Measurements from ENCODE around the gene G6PC1. TPM values are rescaled to one million over a fixed set of nuclear protein-coding genes. Genes with fewer than 3 reads are reported as not detected.

The G6PC1 gene
- total RNA-seq, 1 experiment from 2014 or later = 0.10 TPM

- H3K9ac ChIP-seq (ENCODE audit: low read length) = no peak overlapping the region
- H3K27ac ChIP-seq (ENCODE audit: low read depth, low read length) = no peak overlapping the region
- peak overlapping the region; percentile 33 for H3K4me2 ChIP-seq (ENCODE audit: low read length)
- POLR2A ChIA-PET = no interaction called here
- no peaks in the 10 kb centered on the region for H4K20me1 ChIP-seq (ENCODE audit: insufficient read depth)
- H2AFZ ChIP-seq (ENCODE audit: low read depth, low read length, poor library complexity, severe bottlenecking) = peak overlapping the region; percentile 24
- CTCF ChIA-PET = no interaction called here
- BruUV-seq (replicated peaks) = no TSS peak
- no peaks in the 10 kb centered on the region for H3K36me3 ChIP-seq (ENCODE audit: control insufficient read depth in 1 of 2, insufficient read depth in 2 of 2, low read length in 2 of 2)
- no peak for DNase-seq (ENCODE audit: low read depth, low spot score)
- ATAC-seq = no peak; the same call in 1 of the 2 replicates
- H3K9me2 ChIP-seq (ENCODE audit: insufficient read depth) = no peaks in the 10 kb centered on the region
- RAD21 ChIA-PET (ENCODE audit: low non-redundant PET in 1 of 2, low total read pairs in 2 of 2, uncharacterized antibody in 2 of 2, unreplicated experiment in 2 of 2) = no interaction called here
- TF ChIP-seq ZFX (IDR thresholded peaks at IDR 0.05) (no peak), SRF (IDR thresholded peaks at IDR 0.05; ENCODE audit: low read depth) (no peak), ELF1 (IDR thresholded peaks at IDR 0.05; ENCODE audit: borderline replicate concordance, low read depth) (no peak), EZH2 (IDR thresholded peaks at IDR 0.05) (no peak), JUND (IDR thresholded peaks at IDR 0.05) (no peak), FOSL1 (IDR thresholded peaks at IDR 0.05; ENCODE audit: low read depth) (no peak), RAD21 (IDR thresholded peaks at IDR 0.05; ENCODE audit: low read depth) (no peak), CBX3 (IDR thresholded peaks at IDR 0.05; ENCODE audit: low read depth) (no peak), MAX (IDR thresholded peaks at IDR 0.05) (no peak), YY1 (IDR thresholded peaks at IDR 0.05; ENCODE audit: extremely low read depth, insufficient replicate concordance, low read depth, low read length) (no peak), EGR1 (IDR thresholded peaks at IDR 0.05; ENCODE audit: low read depth) (no peak)
- H3K79me2 ChIP-seq (ENCODE audit: insufficient read depth, low read length) = no peaks in the 10 kb centered on the region
- intact Hi-C loops (cut with micrococcal nuclease) = no loop called here
- no peak overlapping the region for H3K4me3 ChIP-seq (replicated peaks in 1 of 2; ENCODE audit: low read depth in 1 of 2, low read length in 2 of 2)
- H3K4me1 ChIP-seq (ENCODE audit: control insufficient read depth in 1 of 2, insufficient read depth in 2 of 2, low read length in 2 of 2) = peaks cover 0 to 11% of the 10 kb centered on the region in 2 experiments; a peak in 2 of 4 replicates
- no peaks in the 10 kb centered on the region for H3K9me3 ChIP-seq (ENCODE audit: control insufficient read depth in 1 of 2, insufficient read depth in 1 of 2, low read depth in 1 of 2, low read length in 2 of 2)
- H3K27me3 ChIP-seq (ENCODE audit: insufficient read depth, low read length) = peaks cover 4% of the 10 kb centered on the region; the same call in 1 of the 2 replicates
Observed at GRCh38 chr17:42894283-42895184, 6.1 kb upstream of the G6PC1 start.

DNA sequence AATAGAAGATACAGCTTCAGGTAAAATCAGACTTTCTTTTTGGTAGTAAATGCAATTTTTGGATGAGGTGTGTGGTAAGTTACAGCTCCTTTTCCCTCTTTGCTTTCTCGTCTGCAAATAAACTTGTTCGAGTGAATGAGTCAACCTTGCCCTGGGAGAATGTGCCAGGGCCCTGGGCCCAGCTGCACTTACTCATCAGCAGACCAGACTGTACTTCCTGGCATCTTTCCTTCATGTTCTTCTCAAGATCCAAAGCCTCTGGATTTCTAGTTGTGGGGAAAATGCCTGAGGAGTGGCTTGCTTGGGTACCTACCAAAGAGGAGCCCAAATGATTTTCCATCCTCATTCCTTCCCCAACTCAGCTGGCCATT is 5.4 kb upstream of the G6PC1 start:
- no peaks in the 10 kb centered on the region for H3K79me2 ChIP-seq (ENCODE audit: insufficient read depth, low read length)
- peak overlapping the region; percentile 24 for H2AFZ ChIP-seq (ENCODE audit: low read depth, low read length, poor library complexity, severe bottlenecking)
- H3K4me3 ChIP-seq (replicated peaks in 1 of 2; ENCODE audit: low read depth in 1 of 2, low read length in 2 of 2) = no peak overlapping the region
- ChIA-PET RAD21 (ENCODE audit: low non-redundant PET in 1 of 2, low total read pairs in 2 of 2, uncharacterized antibody in 2 of 2, unreplicated experiment in 2 of 2) (no interaction called here), CTCF (no interaction called here), POLR2A (no interaction called here)
- no peak overlapping the region for H3K9ac ChIP-seq (ENCODE audit: low read length)
- no peaks in the 10 kb centered on the region for H3K9me2 ChIP-seq (ENCODE audit: insufficient read depth)
- H4K20me1 ChIP-seq (ENCODE audit: insufficient read depth) = no peaks in the 10 kb centered on the region
- peaks cover 4% of the 10 kb centered on the region; the same call in 1 of the 2 replicates for H3K27me3 ChIP-seq (ENCODE audit: insufficient read depth, low read length)
- no peaks in the 10 kb centered on the region for H3K36me3 ChIP-seq (ENCODE audit: control insufficient read depth in 1 of 2, insufficient read depth in 2 of 2, low read length in 2 of 2)
- no TSS peak for BruUV-seq (replicated peaks)
- TF ChIP-seq FOSL1 (IDR thresholded peaks at IDR 0.05; ENCODE audit: low read depth) (peak; percentile 44; the same call in 1 of the 2 replicates), CBX3 (IDR thresholded peaks at IDR 0.05; ENCODE audit: low read depth) (0 out of 2 replicates have a peak, but pooled peaks have one; percentile 30), ZFX (IDR thresholded peaks at IDR 0.05) (no peak)
- intact Hi-C loops (cut with micrococcal nuclease) = no loop called here
- no peak overlapping the region for H3K27ac ChIP-seq (ENCODE audit: low read depth, low read length)
- DNase-seq (ENCODE audit: low read depth, low spot score) (peak; percentile 8), ATAC-seq (peak; percentile 63)
- H3K9me3 ChIP-seq (ENCODE audit: control insufficient read depth in 1 of 2, insufficient read depth in 1 of 2, low read depth in 1 of 2, low read length in 2 of 2) = no peaks in the 10 kb centered on the region
- H3K4me1 ChIP-seq (ENCODE audit: control insufficient read depth in 1 of 2, insufficient read depth in 2 of 2, low read length in 2 of 2) = peaks cover 0 to 11% of the 10 kb centered on the region in 2 experiments; a peak in 2 of 4 replicates
- H3K4me2 ChIP-seq (ENCODE audit: low read length) = peak overlapping the region; percentile 33
